H1 (cell line): ENCODE measurements around the gene RFX2. TPM values are rescaled to one million over a fixed set of nuclear protein-coding genes. Genes with fewer than 3 reads are reported as not detected.

ENCODE experiments used
- CTCF ChIA-PET: fragments of 300-600 bp; sonication (Branson Sonifier 250); formaldehyde crosslinking; loops from one replicate; lab custom pipeline; 2021; ENCODE audit not compliant: partially characterized antibody; lab: Charles Lee
- POLR2A ChIA-PET: fragments of 300-600 bp; sonication (Branson Sonifier 250); formaldehyde crosslinking; loops from one replicate; lab custom pipeline; 2021; ENCODE audit warnings: inconsistent platforms; ENCODE audit not compliant: partially characterized antibody; lab: Charles Lee
- DNase-seq, 2 experiments: peaks; one replicate each; pipeline versions ENCODE4 v3.0.0 to v3.0.0-alpha.2; 2010 to 2022; ENCODE audit warnings: low spot score in 2 of 2, low read depth in 1 of 2, mixed read lengths in 1 of 2
- FAIRE-seq: peaks from 2 replicates; lab custom pipeline; 2011; peaks lifted over from hg19 to GRCh38; lab: Jason Lieb, UNC
- H2AFZ ChIP-seq: 2 replicates; pipeline ENCODE4 v1.8.1; 2012; ENCODE audit warnings: low read length, inconsistent platforms
- H2AK5ac ChIP-seq: 2 replicates; pipeline ENCODE4 v1.6.1; 2013; ENCODE audit warnings: low read depth, low read length
- H2BK120ac ChIP-seq: replicated peaks from 2 replicates; pipeline ENCODE3; 2013; ENCODE audit warnings: low read depth, low read length, inconsistent platforms
- H2BK12ac ChIP-seq: 2 replicates; pipeline ENCODE4 v1.6.1; 2013; ENCODE audit warnings: low read depth, low read length
- H2BK15ac ChIP-seq: 2 replicates; pipeline ENCODE4 v1.6.1; 2013; ENCODE audit warnings: low read length
- H2BK20ac ChIP-seq: 2 replicates; pipeline ENCODE4 v1.6.1; 2013; ENCODE audit warnings: low read length
- H2BK5ac ChIP-seq: 2 replicates; pipeline ENCODE4 v1.6.1; 2013; ENCODE audit warnings: low read depth, low read length
- H3K14ac ChIP-seq: 2 replicates; pipeline ENCODE4 v1.6.1; 2013; ENCODE audit warnings: inconsistent platforms; ENCODE audit not compliant: insufficient read length
- H3K18ac ChIP-seq: 2 replicates; pipeline ENCODE4 v1.6.1; 2013; ENCODE audit warnings: low read length; ENCODE audit errors: extremely low read depth
- H3K23ac ChIP-seq: 2 replicates; pipeline ENCODE4 v1.6.1; 2013; ENCODE audit warnings: inconsistent platforms; ENCODE audit not compliant: insufficient read length
- H3K23me2 ChIP-seq: 2 replicates; pipeline ENCODE4 v1.6.1; 2013; ENCODE audit warnings: low read depth, low read length
- H3K27ac ChIP-seq: 2 replicates; pipeline ENCODE4 v1.6.1; 2011; ENCODE audit warnings: low read depth, low read length, inconsistent platforms
- H3K27me3 ChIP-seq, 4 experiments: replicated peaks in 1 of 4; 1 replicate in 1 of 4; 2 replicates in 3 of 4; pipeline versions ENCODE4 v1.6.1 to v1.8.1; 2011 to 2013; ENCODE audit warnings: low read length in 3 of 4, mild to moderate bottlenecking in 3 of 4, inconsistent platforms in 2 of 4, mixed read lengths in 2 of 4, moderate library complexity in 1 of 4; ENCODE audit not compliant: control insufficient read depth in 3 of 4, insufficient read depth in 3 of 4; ENCODE audit errors: extremely low read depth in 1 of 4
- H3K36me3 ChIP-seq, 4 experiments: 2 replicates each; pipeline versions ENCODE4 v1.6.1 to v1.8.1; 2011 to 2013; ENCODE audit warnings: mild to moderate bottlenecking in 4 of 4, low read length in 3 of 4, moderate library complexity in 2 of 4, control low read depth in 1 of 4, inconsistent platforms in 1 of 4; ENCODE audit not compliant: insufficient read depth in 4 of 4, control insufficient read depth in 2 of 4
- H3K4ac ChIP-seq: replicated peaks from 2 replicates; pipeline ENCODE3; 2013; ENCODE audit warnings: low read length, low read depth, mixed read lengths, inconsistent platforms; ENCODE audit not compliant: insufficient read length
- H3K4me1 ChIP-seq, 4 experiments: replicated peaks in 1 of 4; 1 replicate in 1 of 4; 2 replicates in 3 of 4; pipeline versions ENCODE4 v1.6.1 to v1.8.1; 2011 to 2013; ENCODE audit warnings: low read length in 3 of 4, inconsistent platforms in 2 of 4, mixed read lengths in 1 of 4; ENCODE audit not compliant: insufficient read depth in 4 of 4, control insufficient read depth in 3 of 4
- H3K4me2 ChIP-seq, 2 experiments: 2 replicates each; pipeline versions ENCODE4 v1.6.1 to v1.8.1; 2011 to 2013; ENCODE audit warnings: low read depth in 2 of 2, low read length in 2 of 2, control low read depth in 1 of 2, inconsistent platforms in 1 of 2, mild to moderate bottlenecking in 1 of 2; ENCODE audit not compliant: insufficient read depth in 1 of 2
- H3K4me3 ChIP-seq, 4 experiments: fragments of 200-600, 300-600 bp in 1 of 4; sonication (generic), shearing (Covaris generic), sonication (Bioruptor Twin) in 1 of 4; 2 replicates each; pipeline versions ENCODE4 v1.5.1 to v1.8.1; 2011 to 2016; ENCODE audit warnings: low read length in 4 of 4, low read depth in 3 of 4, control low read depth in 2 of 4, inconsistent platforms in 2 of 4, mild to moderate bottlenecking in 2 of 4, mixed read lengths in 1 of 4, moderate library complexity in 1 of 4; ENCODE audit not compliant: insufficient read depth in 2 of 4; ENCODE audit errors: extremely low read depth in 1 of 4
- H3K56ac ChIP-seq: replicated peaks from 2 replicates; pipeline ENCODE3; 2013; ENCODE audit warnings: low read depth, mild to moderate bottlenecking, mixed read lengths, low read length, inconsistent platforms; ENCODE audit not compliant: insufficient read length
- H3K79me1 ChIP-seq: 2 replicates; pipeline ENCODE4 v1.6.1; 2013; ENCODE audit warnings: low read depth, low read length, control low read depth
- H3K79me2 ChIP-seq, 2 experiments: 2 replicates each; pipeline versions ENCODE4 v1.6.1 to v1.8.1; 2012 to 2013; ENCODE audit warnings: low read length in 2 of 2, mild to moderate bottlenecking in 2 of 2, inconsistent platforms in 1 of 2; ENCODE audit not compliant: insufficient read depth in 2 of 2, control insufficient read depth in 1 of 2
- H3K9ac ChIP-seq, 4 experiments: replicated peaks in 1 of 4; 1 replicate in 1 of 4; 2 replicates in 3 of 4; pipeline versions ENCODE4 v1.6.1 to v1.8.1; 2011 to 2013; ENCODE audit warnings: low read depth in 3 of 4, low read length in 3 of 4, control low read depth in 2 of 4, mild to moderate bottlenecking in 2 of 4, moderate library complexity in 2 of 4, inconsistent platforms in 1 of 4; ENCODE audit errors: extremely low read depth in 1 of 4
- H3K9me3 ChIP-seq, 2 experiments: 2 replicates each; pipeline versions ENCODE4 v1.6.1 to v1.8.1; 2012 to 2013; ENCODE audit warnings: mild to moderate bottlenecking in 2 of 2, moderate library complexity in 2 of 2, control low read depth in 1 of 2, inconsistent platforms in 1 of 2, low read depth in 1 of 2, low read length in 1 of 2, mixed read lengths in 1 of 2; ENCODE audit not compliant: insufficient read depth in 2 of 2
- H4K20me1 ChIP-seq, 2 experiments: replicated peaks in 1 of 2; 2 replicates each; pipeline versions ENCODE3 to v1.8.1; 2011 to 2013; ENCODE audit warnings: inconsistent platforms in 2 of 2, low read length in 2 of 2, mild to moderate bottlenecking in 1 of 2; ENCODE audit not compliant: insufficient read depth in 2 of 2, control insufficient read depth in 1 of 2
- H4K5ac ChIP-seq: 2 replicates; pipeline ENCODE4 v1.6.1; 2013; ENCODE audit warnings: low read length, low read depth, mixed read lengths, inconsistent platforms; ENCODE audit not compliant: insufficient read length
- H4K8ac ChIP-seq: 2 replicates; pipeline ENCODE4 v1.8.0; 2013; ENCODE audit warnings: mild to moderate bottlenecking, moderate library complexity, low read length, inconsistent platforms; ENCODE audit not compliant: insufficient read depth; ENCODE audit errors: extremely low read depth
- H4K91ac ChIP-seq: replicated peaks from 2 replicates; pipeline ENCODE3; 2013; ENCODE audit warnings: low read length, mixed read lengths, inconsistent platforms; ENCODE audit not compliant: insufficient read length
- CTCF ChIP-seq, 3 experiments: IDR thresholded peaks; 1 replicate in 2 of 3; 2 replicates in 1 of 3; pipeline versions ENCODE4 v1.5.1 to v1.6.1; 2011; ENCODE audit warnings: low read length in 3 of 3, mild to moderate bottlenecking in 3 of 3, inconsistent platforms in 2 of 3, low read depth in 1 of 3, moderate library complexity in 1 of 3; ENCODE audit not compliant: insufficient read depth in 1 of 3; ENCODE audit errors: control extremely low read depth in 1 of 3
- EZH2 ChIP-seq: fragments of 200-600 bp; sonication (generic); IDR thresholded peaks from 2 replicates; pipeline ENCODE4 v1.7.1; 2012; ENCODE audit warnings: low read depth, mild to moderate bottlenecking, moderate library complexity, low read length, inconsistent platforms; ENCODE audit not compliant: severe bottlenecking
- GTF2F1 ChIP-seq: IDR thresholded peaks from 2 replicates; pipeline ENCODE4 v1.6.1; 2012; ENCODE audit warnings: low read depth, low read length, improper control_type of control experiment, borderline replicate concordance
- JUND ChIP-seq: IDR thresholded peaks from 2 replicates; pipeline ENCODE4 v1.6.1; 2011; ENCODE audit warnings: mild to moderate bottlenecking, improper control_type of control experiment, low read length
- POLR2A ChIP-seq, 2 experiments: IDR thresholded peaks; 1 replicate in 1 of 2; 2 replicates in 1 of 2; pipeline ENCODE4 v1.6.1; 2011; ENCODE audit warnings: low read depth in 2 of 2, low read length in 2 of 2, mild to moderate bottlenecking in 2 of 2; ENCODE audit errors: control extremely low read depth in 1 of 2
- SP1 ChIP-seq: IDR thresholded peaks from 2 replicates; pipeline ENCODE4 v1.6.1; 2011; ENCODE audit warnings: low read depth, low read length
- USF2 ChIP-seq: IDR thresholded peaks from 2 replicates; pipeline ENCODE4 v1.6.1; 2011; ENCODE audit warnings: low read length, improper control_type of control experiment
- ZNF274 ChIP-seq: IDR thresholded peaks from 2 replicates; pipeline ENCODE4 v1.7.0; 2012; ENCODE audit warnings: low read length, borderline replicate concordance; ENCODE audit errors: extremely low read depth
- WGBS, 2 experiments: shearing (Covaris generic) in 1 of 2; methylation state at CpG; one replicate each; pipeline versions ENCODE4 v1.1.6 to v1.1.7; 2013 to 2015; ENCODE audit warnings: low lambda C conversion rate in 2 of 2, mixed read lengths in 2 of 2, inconsistent platforms in 1 of 2, low coverage in 1 of 2, missing lambda C conversion rate in 1 of 2; ENCODE audit not compliant: insufficient replicate concordance in 2 of 2, insufficient coverage in 1 of 2, insufficient read length in 1 of 2; ENCODE audit errors: extremely low coverage in 1 of 2, missing lambda C conversion rate in 1 of 2; 5-methylcytosine and 5-hydroxymethylcytosine counted together
- polyA plus RNA-seq, 7 experiments: library from polyadenylated mRNA; depleted of rRNA in 3 of 7; stranded (reverse) in 5 of 7; unstranded in 2 of 7; fragments of >200 nt in 5 of 7; fragments of 200-250 nt in 2 of 7; gene quantifications; 1 replicate in 5 of 7; 2 replicates in 1 of 7; 4 replicates in 1 of 7; pipeline versions ENCODE4 v1.2.1 to v1.2.3, GENCODE V29; 2011 to 2013; ENCODE audit warnings: missing spikeins in 2 of 7, mixed read lengths in 2 of 7
- total RNA-seq: library from RNA; stranded (reverse); fragmentation: NEBNext Ultra II Directional; extraction: Animal tissue kit (Norgen Biotek cat#: 25700); gene quantifications from 2 replicates; pipeline ENCODE4 v1.2.1, GENCODE V29; 2021

Gene RFX2
- total and polyA plus RNA-seq, 2 of the 8 experiments (the other 6 are each of a cell fraction or from before 2014, with no cell fraction given) = 4.8 to 5.3 TPM

- TF ChIP-seq JUND = no peak
- TF ChIP-seq EZH2 = no peak
- TF ChIP-seq SP1 = no peak
- TF ChIP-seq ZNF274 = no peak
- no peak for TF ChIP-seq GTF2F1
- TF ChIP-seq CTCF (IDR thresholded peaks at IDR 0.05; ENCODE audit: control extremely low read depth in 1 of 3, insufficient read depth in 1 of 3, low read depth in 1 of 3, low read length in 3 of 3) = no peak
- no peak for TF ChIP-seq POLR2A (IDR thresholded peaks at IDR 0.05; ENCODE audit: control extremely low read depth in 1 of 2, low read depth in 2 of 2, low read length in 2 of 2)
- TF ChIP-seq USF2 = no peak
- Histone ChIP-seq H4K91ac (no peak overlapping the region), H4K8ac (no peak overlapping the region), H3K79me1 (no peaks in the 10 kb centered on the region), H2AK5ac (no peak overlapping the region), H3K27me3 (no peaks in the 10 kb centered on the region), H2BK120ac (no peak overlapping the region), H4K5ac (no peak overlapping the region), H3K36me3 (no peaks in the 10 kb centered on the region), H2BK20ac (no peak overlapping the region), H3K4me3 (no peak overlapping the region), H2BK12ac (no peak overlapping the region), H3K4ac (no peak overlapping the region), H3K9ac (no peak overlapping the region), H3K14ac (no peak overlapping the region), H3K9me3 (no peaks in the 10 kb centered on the region), H3K23me2 (no peaks in the 10 kb centered on the region), H3K4me2 (no peak overlapping the region), H3K18ac (no peak overlapping the region), H3K79me2 (no peaks in the 10 kb centered on the region), H2BK15ac (no peak overlapping the region), H3K23ac (no peak overlapping the region), H3K27ac (no peak overlapping the region), H3K56ac (no peak overlapping the region), H3K4me1 (no peaks in the 10 kb centered on the region), H4K20me1 (no peaks in the 10 kb centered on the region), H2BK5ac (no peak overlapping the region), H2AFZ (no peak overlapping the region)
- WGBS, 2 experiments = 81% methylated on average over 3 of the region's 3 CpGs; no CpG with 5 or more reads in 1 of the 2 experiments
- CTCF ChIA-PET = no interaction called here
- POLR2A ChIA-PET = interaction anchor here (1.6 kb wide), 1 partner anchor 11 kb away, joined by 3 read pairs; no protein-coding TSS in a partner anchor
- FAIRE-seq (no peak), DNase-seq (no peak)
These were observed 80.1 kb downstream of the RFX2 start for GRCh38 chr19:6030214-6030507.
